Right lobe of liver (tissue), 4 donors: ENCODE measurements around the gene GATAD1.
A peak's percentile ranks its signal among the peaks of the same experiment; 100 is the strongest.

Experiments
- CTCF ChIP-seq, 4 donors: fragments of 200-600 bp in 3 of 4; fragments of 450-650 bp in 1 of 4; IDR thresholded peaks; one replicate each; pipeline versions ENCODE4 v1.5.1 to v1.8.0; 2016 to 2022; ENCODE audit warnings: antibody characterized with exemption in 4 of 4, mild to moderate bottlenecking in 2 of 4
- POLR2A ChIP-seq: fragments of 450-650 bp; IDR thresholded peaks from one replicate; pipeline ENCODE4 v1.6.1; 2017; ENCODE audit warnings: antibody characterized with exemption, mild to moderate bottlenecking
- donor health status: DM: no; HTN: no; CAD: no.
- donor health status: DM: no; HTN: no; CAD: no.
- donor health status: DM: no; HTN: yes; CAD: no.

DNA sequence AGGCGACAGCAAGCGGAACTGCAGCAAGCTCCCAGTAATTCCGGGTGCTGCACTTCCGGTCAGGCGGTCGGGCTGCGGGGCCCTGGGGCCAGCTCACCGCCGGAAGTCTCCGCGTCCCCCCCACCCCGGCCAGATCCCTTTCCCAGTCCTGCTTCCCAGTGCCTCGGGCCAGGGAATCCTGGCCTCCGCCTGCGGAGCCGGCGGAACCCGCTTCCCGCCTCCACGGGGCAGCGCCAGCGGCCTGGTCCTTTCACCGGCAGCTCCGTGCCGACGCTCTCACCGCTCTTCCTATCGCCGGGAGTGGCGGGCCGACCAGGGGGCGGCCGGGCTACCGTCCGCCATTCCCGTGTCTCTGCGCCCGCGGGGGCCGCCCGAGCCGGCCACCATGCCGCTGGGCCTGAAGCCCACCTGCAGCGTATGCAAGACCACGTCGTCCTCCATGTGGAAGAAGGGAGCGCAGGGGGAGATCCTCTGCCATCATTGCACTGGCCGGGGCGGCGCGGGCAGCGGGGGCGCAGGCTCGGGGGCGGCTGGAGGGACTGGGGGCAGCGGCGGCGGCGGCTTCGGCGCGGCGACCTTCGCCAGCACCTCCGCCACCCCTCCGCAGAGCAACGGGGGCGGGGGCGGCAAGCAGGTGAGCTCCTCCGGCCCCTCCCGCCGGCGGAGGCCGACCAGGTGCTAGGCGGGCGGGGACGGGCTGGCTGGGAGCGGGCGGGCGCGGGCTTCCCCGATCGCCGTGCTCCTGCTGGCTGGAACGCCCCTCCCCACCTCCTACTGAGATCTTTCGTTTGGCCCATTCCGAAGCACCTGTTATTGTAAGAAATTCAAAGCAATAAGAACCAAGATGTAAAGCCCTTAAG lies at the start of gene GATAD1:
- TF ChIP-seq POLR2A (peak; percentile 79), CTCF (IDR thresholded peaks at IDR 0.05) (peak; percentile 88 to 97 (median 89))
